D721Med (cell line): ENCODE results near the gene MYO18B.

Experiments used
- DNase-seq: peaks from one replicate; pipeline ENCODE4 v3.0.0; 2011; ENCODE audit warnings: low spot score; ENCODE audit not compliant: insufficient read length
- FAIRE-seq: peaks from 2 replicates; lab custom pipeline; 2011; peaks lifted over from hg19 to GRCh38; lab: Jason Lieb, UNC
- TF ChIP-seq, protein P1 (sequence below): IDR thresholded peaks from 2 replicates; pipeline ENCODE4 v1.5.1; 2012; ENCODE audit warnings: mild to moderate bottlenecking, control low read depth; ENCODE audit not compliant: insufficient read depth; ENCODE audit errors: missing control alignments

MYO18B gene

DNA sequence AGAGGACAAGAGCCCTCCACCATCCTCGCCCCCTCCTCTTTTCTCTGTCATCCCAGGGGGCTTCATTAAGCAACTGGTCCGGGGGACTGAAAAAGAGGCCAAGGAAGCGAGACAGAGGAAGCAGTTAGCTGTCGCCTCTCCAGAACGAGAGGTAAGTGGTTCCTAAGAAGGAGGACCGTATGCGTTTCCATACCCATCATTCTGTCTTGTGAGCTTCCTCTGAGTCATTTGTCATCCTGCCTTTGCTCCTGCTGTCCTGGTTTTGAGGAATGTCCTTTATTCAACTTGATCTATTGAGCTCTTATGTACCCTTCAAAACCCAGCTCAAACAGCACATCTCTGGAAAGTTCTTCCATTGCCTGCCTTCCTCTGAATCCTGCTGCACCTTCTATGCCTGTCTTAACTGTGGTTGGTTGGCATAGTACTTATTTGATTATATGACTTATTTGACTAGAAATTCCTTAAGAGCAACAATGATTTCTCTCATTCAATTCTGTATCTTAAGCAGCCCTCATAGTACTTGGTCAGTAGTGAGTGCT is 21.3 kb downstream of the MYO18B start:
- FAIRE-seq (no peak), DNase-seq (no peak)
- TF ChIP-seq, protein P1, sequence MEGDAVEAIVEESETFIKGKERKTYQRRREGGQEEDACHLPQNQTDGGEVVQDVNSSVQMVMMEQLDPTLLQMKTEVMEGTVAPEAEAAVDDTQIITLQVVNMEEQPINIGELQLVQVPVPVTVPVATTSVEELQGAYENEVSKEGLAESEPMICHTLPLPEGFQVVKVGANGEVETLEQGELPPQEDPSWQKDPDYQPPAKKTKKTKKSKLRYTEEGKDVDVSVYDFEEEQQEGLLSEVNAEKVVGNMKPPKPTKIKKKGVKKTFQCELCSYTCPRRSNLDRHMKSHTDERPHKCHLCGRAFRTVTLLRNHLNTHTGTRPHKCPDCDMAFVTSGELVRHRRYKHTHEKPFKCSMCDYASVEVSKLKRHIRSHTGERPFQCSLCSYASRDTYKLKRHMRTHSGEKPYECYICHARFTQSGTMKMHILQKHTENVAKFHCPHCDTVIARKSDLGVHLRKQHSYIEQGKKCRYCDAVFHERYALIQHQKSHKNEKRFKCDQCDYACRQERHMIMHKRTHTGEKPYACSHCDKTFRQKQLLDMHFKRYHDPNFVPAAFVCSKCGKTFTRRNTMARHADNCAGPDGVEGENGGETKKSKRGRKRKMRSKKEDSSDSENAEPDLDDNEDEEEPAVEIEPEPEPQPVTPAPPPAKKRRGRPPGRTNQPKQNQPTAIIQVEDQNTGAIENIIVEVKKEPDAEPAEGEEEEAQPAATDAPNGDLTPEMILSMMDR: no peak

DNA sequence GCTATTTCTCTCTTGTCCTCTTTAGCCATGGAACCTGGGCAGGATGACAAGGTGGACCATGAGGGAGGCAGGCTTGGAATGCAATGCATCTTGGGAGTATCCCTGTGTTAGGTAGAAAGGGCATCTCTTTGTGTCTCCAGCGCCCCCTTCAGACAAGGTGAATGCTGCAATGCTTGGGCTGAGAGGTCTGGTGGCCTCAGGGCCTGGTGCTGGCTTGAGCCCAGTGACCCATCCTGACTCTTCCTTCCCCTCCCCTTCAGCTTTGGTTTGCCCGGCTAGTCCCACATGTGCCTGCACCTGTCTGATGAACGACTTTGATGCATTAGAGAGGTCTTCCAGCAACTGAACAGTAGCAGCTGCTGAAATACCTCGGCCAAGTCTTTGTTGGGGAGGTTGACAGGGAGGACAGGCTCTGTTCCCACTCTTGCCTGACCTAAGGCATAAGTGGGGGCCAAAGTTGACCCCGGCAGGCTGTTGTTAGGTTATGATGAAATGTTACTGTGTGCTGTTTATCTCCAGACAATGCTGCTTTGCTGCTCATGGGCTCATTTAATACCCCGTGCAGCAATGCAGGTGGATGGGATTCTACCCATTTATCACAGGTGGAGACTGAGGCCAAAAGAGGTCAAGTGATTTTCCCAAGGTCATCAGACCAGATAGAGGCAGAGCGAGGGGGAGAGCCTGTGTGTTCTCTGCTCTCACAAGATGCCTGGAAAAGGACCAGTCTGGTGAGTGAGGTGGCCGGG is 22.5 kb downstream of the MYO18B start:
- DNase-seq (no peak), FAIRE-seq (no peak)

DNA sequence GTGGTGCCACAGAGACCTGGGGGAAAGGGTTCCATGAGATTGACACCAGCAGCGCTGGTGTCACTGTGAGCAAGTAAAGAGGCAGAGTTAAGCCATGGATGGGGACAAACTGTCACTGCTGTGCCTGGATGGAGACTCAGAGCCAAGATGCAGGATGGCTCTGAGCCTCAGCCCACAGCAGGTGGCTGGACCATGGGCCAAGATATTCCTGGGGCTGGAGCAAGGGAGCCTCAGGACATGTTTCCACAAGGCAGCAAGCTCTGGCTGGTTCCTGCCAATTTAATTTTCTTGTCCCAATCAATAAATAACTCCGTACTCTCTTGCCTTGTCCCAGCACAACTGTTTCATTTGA is 23.0 kb downstream of the MYO18B start:
- DNase-seq (no peak), FAIRE-seq (no peak)
- TF ChIP-seq, protein P1: no peak

More for the DNA sequence above, 22.5 kb downstream of the MYO18B start:
- TF ChIP-seq, protein P1: no peak

DNA sequence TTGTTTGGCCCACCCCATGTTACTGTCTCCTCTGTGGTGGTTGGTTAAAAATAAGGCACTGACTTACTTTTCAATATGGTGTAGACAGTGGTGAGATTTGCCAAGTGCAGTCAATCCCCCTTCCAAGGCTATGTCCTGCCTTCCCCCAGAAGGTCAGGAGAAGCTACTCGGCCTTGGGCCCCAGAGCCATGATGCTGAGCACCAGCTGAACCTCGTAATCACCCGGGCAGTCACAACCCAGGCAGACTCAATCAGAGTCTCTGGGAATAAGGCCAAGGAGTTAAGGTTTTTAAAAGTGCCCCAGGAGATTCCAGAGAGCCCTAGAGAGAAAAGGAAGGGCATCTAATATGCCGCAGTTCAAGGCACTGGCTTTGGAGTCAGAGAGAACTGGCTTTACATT is 23.8 kb downstream of the MYO18B start:
- no peak for FAIRE-seq
- DNase-seq: no peak
- TF ChIP-seq, protein P1: no peak

DNA sequence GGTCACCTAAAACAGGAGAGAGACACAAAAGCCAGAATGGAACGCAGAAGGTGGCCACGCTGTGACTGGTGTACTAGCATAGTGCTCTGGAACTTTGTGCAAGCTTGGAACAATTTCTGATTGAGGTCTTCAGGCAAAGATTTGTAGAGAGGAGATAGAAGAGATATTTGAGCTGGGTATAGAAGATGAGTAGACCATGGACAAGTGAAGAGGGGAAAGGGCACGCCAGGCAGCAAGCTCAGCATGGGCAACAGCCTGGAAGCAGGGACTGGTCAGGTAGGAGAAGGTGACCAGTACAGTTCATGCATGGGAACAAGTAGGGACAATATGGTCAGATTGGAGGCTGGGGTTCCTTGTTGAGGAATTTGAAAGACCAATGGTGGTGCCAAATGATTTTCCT is 24.4 kb downstream of the MYO18B start:
- FAIRE-seq (no peak), DNase-seq (no peak)
- TF ChIP-seq, protein P1: no peak

DNA sequence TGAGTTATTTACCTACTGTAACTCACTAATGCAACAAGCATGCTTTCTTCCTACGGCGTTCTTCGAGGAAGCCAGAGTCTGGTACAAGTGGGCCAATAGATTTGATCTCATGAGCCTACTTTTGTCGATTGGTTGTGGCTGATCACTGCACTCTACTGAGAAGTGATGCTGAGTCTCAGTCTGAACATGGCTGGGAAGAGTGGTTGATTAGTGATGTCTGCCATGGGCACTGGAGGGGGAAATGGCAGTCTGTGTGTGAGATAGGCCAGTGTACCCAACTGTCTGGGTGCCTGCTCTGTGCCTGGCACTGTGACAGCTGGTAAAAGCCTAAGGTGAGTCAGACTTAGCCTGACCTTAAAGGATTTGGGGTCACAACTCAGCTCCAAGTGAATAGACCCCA is 28.3 kb downstream of the MYO18B start:
- DNase-seq (no peak), FAIRE-seq (no peak)
- TF ChIP-seq, protein P1: no peak

DNA sequence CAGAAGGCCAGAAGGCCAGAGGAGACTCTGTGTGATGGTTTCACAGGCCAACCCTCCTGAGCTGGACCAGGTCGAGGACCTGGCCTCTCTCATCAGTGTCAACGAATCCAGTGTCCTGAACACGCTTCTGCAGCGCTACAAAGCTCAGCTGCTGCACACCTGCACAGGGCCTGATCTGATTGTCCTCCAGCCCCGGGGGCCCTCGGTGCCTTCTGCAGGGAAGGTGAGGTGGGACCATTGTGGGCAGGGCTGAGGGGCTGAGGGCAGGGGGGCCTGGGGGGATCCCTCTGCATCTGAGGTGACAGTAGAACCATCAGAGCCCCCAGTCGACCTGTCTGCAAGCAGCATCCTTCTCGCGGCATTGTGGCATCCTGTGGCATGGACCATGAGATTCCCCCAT is 30.3 kb downstream of the MYO18B start:
- no peak for DNase-seq
- TF ChIP-seq, protein P1: no peak
- no peak for FAIRE-seq
